PC-3 (cell line): Measurements from ENCODE around the gene TALDO1. TPM values are rescaled to one million over a fixed set of nuclear protein-coding genes. Genes with fewer than 3 reads are reported as not detected.

Experiments
- ATAC-seq: fragments of 200-7000 bp; cut with Tn5 transposase; 2 replicates; pipeline ENCODE4 v1.9.1; 2020; ENCODE audit warnings: mild to moderate bottlenecking, moderate library complexity
- BruUV-seq: library from RNA; stranded (reverse); fragments of 400-500 nt; replicated peaks from 2 replicates; lab custom pipeline; 2021; lab: Mats Ljungman, UMichigan
- CTCF ChIA-PET: fragments of 300-600 bp; sonication (Branson Sonifier 250); formaldehyde crosslinking; loops from one replicate; lab custom pipeline; 2022; ENCODE audit warnings: antibody characterized with exemption; lab: Charles Lee
- POLR2A ChIA-PET: fragments of 300-600 bp; sonication (Branson Sonifier 250); formaldehyde crosslinking; loops from one replicate; lab custom pipeline; 2022; ENCODE audit warnings: antibody characterized with exemption; ENCODE audit not compliant: unreplicated experiment; lab: Charles Lee
- DNase-seq: peaks from one replicate; pipeline ENCODE4 v3.0.0-alpha.2; 2015
- H2AFZ ChIP-seq: fragments of 300-600 bp; sonication (generic); 2 replicates; pipeline ENCODE4 v1.6.0; 2016; ENCODE audit warnings: antibody characterized with exemption, low read length
- H3F3A ChIP-seq: fragments of 300-600 bp; sonication (generic); one replicate; pipeline ENCODE4 v1.6.0; 2017; ENCODE audit warnings: antibody characterized with exemption, low read length, control low read depth, mild to moderate bottlenecking; ENCODE audit not compliant: unreplicated experiment
- H3K27ac ChIP-seq: fragments of 300-600 bp; sonication (generic); 2 replicates; pipeline ENCODE4 v1.5.1; 2016; ENCODE audit warnings: mild to moderate bottlenecking, low read length
- H3K27me3 ChIP-seq: fragments of 300-600 bp; sonication (generic); 2 replicates; pipeline ENCODE4 v1.6.1; 2016; ENCODE audit warnings: low read length, mixed read lengths
- H3K36me3 ChIP-seq: fragments of 300-600 bp; sonication (generic); 2 replicates; pipeline ENCODE4 v1.6.1; 2016; ENCODE audit warnings: low read depth, mixed run types, low read length, mixed read lengths
- H3K4me1 ChIP-seq: fragments of 300-600 bp; sonication (generic); 2 replicates; pipeline ENCODE4 v1.5.1; 2016; ENCODE audit warnings: low read length; ENCODE audit not compliant: insufficient read depth
- H3K4me2 ChIP-seq: fragments of 300-600 bp; sonication (generic); 2 replicates; pipeline ENCODE4 v1.6.0; 2016; ENCODE audit warnings: low read length
- H3K4me3 ChIP-seq: fragments of 300-600 bp; sonication (generic); 2 replicates; pipeline ENCODE4 v1.5.1; 2016; ENCODE audit warnings: mild to moderate bottlenecking, low read length, mixed read lengths
- H3K79me2 ChIP-seq: fragments of 300-600 bp; sonication (generic); 2 replicates; pipeline ENCODE4 v1.6.1; 2017; ENCODE audit warnings: low read length, mixed read lengths
- H3K9ac ChIP-seq: fragments of 300-600 bp; sonication (generic); 2 replicates; pipeline ENCODE4 v1.6.0; 2016; ENCODE audit warnings: mild to moderate bottlenecking, low read length
- H3K9me2 ChIP-seq: fragments of 300-600 bp; sonication (generic); replicated peaks from 2 replicates; pipeline ENCODE4 v1.6.1; 2016; ENCODE audit warnings: mixed run types, low read length, mixed read lengths
- H3K9me3 ChIP-seq: fragments of 300-600 bp; sonication (generic); 2 replicates; pipeline ENCODE4 v1.6.1; 2016; ENCODE audit warnings: low read length, mixed read lengths
- H4K20me1 ChIP-seq: fragments of 300-600 bp; sonication (generic); 2 replicates; pipeline ENCODE4 v1.6.1; 2016; ENCODE audit warnings: low read length, mixed read lengths
- CTCF ChIP-seq: fragments of 300-600 bp; sonication (generic); conservative IDR thresholded peaks from 2 replicates; pipeline ENCODE4 v1.5.1; 2017; ENCODE audit warnings: antibody characterized with exemption, low read depth, mild to moderate bottlenecking, low read length
- EZH2 ChIP-seq: fragments of 300-600 bp; sonication (generic); IDR thresholded peaks from one replicate; pipeline ENCODE4 v1.6.1; 2017; ENCODE audit warnings: antibody characterized with exemption, mild to moderate bottlenecking, low read length; ENCODE audit not compliant: unreplicated experiment
- EZH2phosphoT487 ChIP-seq: fragments of 300-600 bp; sonication (generic); IDR thresholded peaks from 2 replicates; pipeline ENCODE4 v1.6.1; 2018; ENCODE audit warnings: mild to moderate bottlenecking, antibody characterized with exemption, low read length, borderline replicate concordance
- intact Hi-C: fragments of 100-400 bp; cut with micrococcal nuclease; formaldehyde crosslinking; loops from 2 replicates; pipeline ENCODE4 v1.9.0; 2023
- total RNA-seq: library from RNA; depleted of rRNA; stranded (reverse); fragments of >200 nt; gene quantifications from 2 replicates; pipeline ENCODE4 v1.2.3, GENCODE V29; 2014

TALDO1 gene
- total RNA-seq, 1 experiment from 2014 or later: 326 TPM

- H4K20me1 ChIP-seq: peaks cover 26% of the 10 kb centered on the region
- no peak for ATAC-seq
- peaks cover 34% of the 10 kb centered on the region; the same call in 1 of the 2 replicates for H3K36me3 ChIP-seq
- no peak overlapping the region for H3K27ac ChIP-seq
- no peaks in the 10 kb centered on the region for H3K9me2 ChIP-seq
- H3K9ac ChIP-seq: no peak overlapping the region
- BruUV-seq: no TSS peak
- no peak overlapping the region for H2AFZ ChIP-seq
- TF ChIP-seq EZH2phosphoT487: no peak
- no peak for TF ChIP-seq CTCF
- H3K4me3 ChIP-seq: no peak overlapping the region
- H3K79me2 ChIP-seq: peaks cover 57% of the 10 kb centered on the region
- no peaks in the 10 kb centered on the region for H3K9me3 ChIP-seq
- intact Hi-C loops: no loop called here
- no peak overlapping the region for H3K4me2 ChIP-seq
- H3F3A ChIP-seq: no peaks in the 10 kb centered on the region
- peaks cover 17% of the 10 kb centered on the region for H3K4me1 ChIP-seq
- no peak for DNase-seq
- H3K27me3 ChIP-seq: no peaks in the 10 kb centered on the region
- ChIA-PET POLR2A (no interaction called here), CTCF (no interaction called here)
Measured at GRCh38 chr11:771617-772204, 24.4 kb downstream of the TALDO1 start.

GRCh38 chr11:772429-773390 is 25.4 kb downstream of the TALDO1 start:
- H3K27ac ChIP-seq: no peak overlapping the region
- peaks cover 17% of the 10 kb centered on the region for H3K4me1 ChIP-seq
- H3K9me2 ChIP-seq: no peaks in the 10 kb centered on the region
- intact Hi-C loops: no loop called here
- ATAC-seq: no peak
- H3K9me3 ChIP-seq: no peaks in the 10 kb centered on the region
- DNase-seq: no peak
- POLR2A ChIA-PET: no interaction called here
- no peaks in the 10 kb centered on the region for H3F3A ChIP-seq
- no peak overlapping the region for H3K4me2 ChIP-seq
- TF ChIP-seq CTCF: no peak
- TF ChIP-seq EZH2phosphoT487: no peak
- TF ChIP-seq EZH2: no peak
- BruUV-seq: no TSS peak
- H4K20me1 ChIP-seq: peaks cover 26% of the 10 kb centered on the region
- H3K27me3 ChIP-seq: no peaks in the 10 kb centered on the region
- H2AFZ ChIP-seq: no peak overlapping the region
- H3K4me3 ChIP-seq: no peak overlapping the region
- peaks cover 25% of the 10 kb centered on the region; the same call in 1 of the 2 replicates for H3K36me3 ChIP-seq
- H3K79me2 ChIP-seq: peaks cover 62% of the 10 kb centered on the region
- CTCF ChIA-PET: no interaction called here
- H3K9ac ChIP-seq: no peak overlapping the region
